HG03575 (cell line): Measurements from ENCODE around the gene OR11G2.
"Not testable (repeated sequence)": the region's sequence is repeated elsewhere in the genome, so short reads cannot be mapped to it uniquely, and the experiment has no call there.

ENCODE experiments used
- ATAC-seq: cut with Tn5 transposase; IDR thresholded peaks from one replicate; pipeline ENCODE4 v1.9.1; 2021; ENCODE audit not compliant: unreplicated experiment, insufficient number of reproducible peaks, low FRiP score; ENCODE audit errors: extremely low read depth

OR11G2 gene

GRCh38 chr14:20190596-20190995 is at the start of gene OR11G2:
TSS of gene OR11G2 (plus strand) at chr14:20190896. CDS start at chr14:20197438, 6,542 bp downstream.
- no peak for ATAC-seq

- ATAC-seq: no peak
Observed at GRCh38 chr14:20143911-20144310, 46.8 kb upstream of the OR11G2 start.

- no peak for ATAC-seq
Observed at GRCh38 chr14:20144820-20145219, 45.9 kb upstream of the OR11G2 start.

GRCh38 chr14:20164462-20164861 is 26.2 kb upstream of the OR11G2 start:
- ATAC-seq: no peak

GRCh38 chr14:20167091-20167490 is 23.6 kb upstream of the OR11G2 start:
- no peak for ATAC-seq

GRCh38 chr14:20169852-20170251 is 20.8 kb upstream of the OR11G2 start:
- ATAC-seq: not testable (repeated sequence)

- not testable (repeated sequence) for ATAC-seq
Observed at GRCh38 chr14:20174205-20174604, 16.5 kb upstream of the OR11G2 start.

GRCh38 chr14:20176330-20176729 is 14.4 kb upstream of the OR11G2 start:
- ATAC-seq: no peak

- no peak for ATAC-seq
Observed at GRCh38 chr14:20177433-20177974, 13.2 kb upstream of the OR11G2 start.

GRCh38 chr14:20179218-20179617 is 11.5 kb upstream of the OR11G2 start:
- ATAC-seq: no peak

GRCh38 chr14:20179880-20180279 is 10.8 kb upstream of the OR11G2 start:
- no peak for ATAC-seq

GRCh38 chr14:20180486-20180885 is 10.2 kb upstream of the OR11G2 start:
- ATAC-seq: no peak

- no peak for ATAC-seq
Observed at GRCh38 chr14:20184181-20184580, 6.5 kb upstream of the OR11G2 start.

GRCh38 chr14:20191396-20191795 is 700 bp downstream of the OR11G2 start:
- no peak for ATAC-seq

- no peak for ATAC-seq
Observed at GRCh38 chr14:20194101-20194500, 3.4 kb downstream of the OR11G2 start.

- ATAC-seq: not testable (repeated sequence)
Observed at GRCh38 chr14:20195170-20195569, 4.5 kb downstream of the OR11G2 start.

GRCh38 chr14:20195911-20196310 is 5.2 kb downstream of the OR11G2 start:
- ATAC-seq: no peak

GRCh38 chr14:20197459-20197858 is 6.8 kb downstream of the OR11G2 start:
- no peak for ATAC-seq

- ATAC-seq: no peak
Observed at GRCh38 chr14:20198991-20199390, 8.3 kb downstream of the OR11G2 start.

- no peak for ATAC-seq
Observed at GRCh38 chr14:20204721-20205120, 14.0 kb downstream of the OR11G2 start.

- no peak for ATAC-seq
Observed at GRCh38 chr14:20209595-20209994, 18.9 kb downstream of the OR11G2 start.
